ENCODE measurements around the gene TPSAB1.
"Not testable (repeated sequence)": the region's sequence is repeated elsewhere in the genome, so short reads cannot be mapped to it uniquely, and the experiment has no call there.

DNA sequence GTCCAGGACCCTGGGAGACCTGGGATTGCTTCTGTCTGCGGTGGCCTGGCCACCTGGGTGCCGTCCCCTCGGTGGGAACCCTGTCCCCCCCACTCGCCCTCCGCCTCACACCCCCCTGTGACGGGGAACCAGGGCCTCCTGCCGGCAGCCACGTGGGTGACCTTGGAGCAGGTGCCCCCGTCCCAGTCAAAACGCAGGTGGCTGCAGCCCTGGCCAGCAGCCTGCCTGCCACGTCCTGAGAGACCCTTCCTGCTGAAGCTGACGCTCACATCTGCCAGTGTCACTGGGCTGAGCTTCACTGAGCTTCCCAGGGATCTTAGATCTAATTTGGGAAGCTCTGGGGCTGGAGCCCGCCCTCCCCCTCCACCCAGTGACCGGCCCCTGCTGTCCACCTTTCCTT, 13.8 kb upstream of the TPSAB1 start:
- not testable (repeated sequence) for TF ChIP-seq CTCF (conservative IDR thresholded peaks at IDR 0.05 in 1 of 2, IDR thresholded peaks at IDR 0.05 in 1 of 2; ENCODE audit: low read depth in 1 of 2, low read length in 2 of 2); EZH2 (IDR thresholded peaks at IDR 0.05; ENCODE audit: low read length, missing control alignments)

Measured in fibroblast of lung (primary cell).